ENCODE results near the gene NDUFS1.
"Not testable (repeated sequence)": the region's sequence is repeated elsewhere in the genome, so short reads cannot be mapped to it uniquely, and the experiment has no call there.

NDUFS1 gene

GRCh38 chr2:206159346-206160124, at the start of gene NDUFS1, which contains the start of gene EEF1B2:
Gene NDUFS1, minus strand, starts transcription at chr2:206159444. Its CDS starts 5,766 bp downstream, at chr2:206153678.
Gene EEF1B2, plus strand, starts transcription at chr2:206159895. Its CDS starts 85 bp downstream, at chr2:206159980.
- peak; percentile 97 to 98 for DNase-seq

- DNase-seq, result no peak
These were observed 49.7 kb upstream of the NDUFS1 start for GRCh38 chr2:206208900-206209299.

GRCh38 chr2:206207316-206207715, 48.1 kb upstream of the NDUFS1 start:
- not testable (repeated sequence) for DNase-seq

GRCh38 chr2:206204710-206205109, 45.5 kb upstream of the NDUFS1 start:
- DNase-seq, result no peak

- no peak for DNase-seq
These were observed 44.1 kb upstream of the NDUFS1 start for GRCh38 chr2:206203331-206203730.

- DNase-seq, result no peak
These were observed 43.2 kb upstream of the NDUFS1 start for GRCh38 chr2:206202446-206202845.

- no peak for DNase-seq
These were observed 42.0 kb upstream of the NDUFS1 start for GRCh38 chr2:206201075-206201848.

- no peak for DNase-seq
These were observed 39.4 kb upstream of the NDUFS1 start for GRCh38 chr2:206198677-206199076.

GRCh38 chr2:206193671-206194357, 34.6 kb upstream of the NDUFS1 start:
- DNase-seq, result no peak

GRCh38 chr2:206192157-206192556, 32.9 kb upstream of the NDUFS1 start:
- no peak for DNase-seq

- DNase-seq, result no peak
These were observed 31.4 kb upstream of the NDUFS1 start for GRCh38 chr2:206190689-206191088.

GRCh38 chr2:206190111-206190510, 30.9 kb upstream of the NDUFS1 start:
- no peak for DNase-seq

GRCh38 chr2:206189691-206190090, 30.4 kb upstream of the NDUFS1 start:
- no peak for DNase-seq

GRCh38 chr2:206181526-206181925, 22.3 kb upstream of the NDUFS1 start:
- DNase-seq, result not testable (repeated sequence)

- no peak for DNase-seq
These were observed 17.7 kb upstream of the NDUFS1 start for GRCh38 chr2:206176901-206177300.

- DNase-seq, result no peak
These were observed 16.9 kb upstream of the NDUFS1 start for GRCh38 chr2:206176121-206176520.

- no peak for DNase-seq
These were observed 13.9 kb upstream of the NDUFS1 start for GRCh38 chr2:206173147-206173546.

- DNase-seq, result not testable (repeated sequence)
These were observed 12.6 kb upstream of the NDUFS1 start for GRCh38 chr2:206171624-206172397.

GRCh38 chr2:206168230-206168629, 9.0 kb upstream of the NDUFS1 start:
- DNase-seq, result not testable (repeated sequence)

GRCh38 chr2:206164261-206164862, 5.1 kb upstream of the NDUFS1 start:
- peak; percentile 9 to 29 for DNase-seq

GRCh38 chr2:206163251-206163880, 4.1 kb upstream of the NDUFS1 start:
- DNase-seq, result no peak

Measured in hippocampal formation (tissue), 2 donors.